CD4-positive, alpha-beta memory T cell (primary cell): ENCODE measurements around the gene GPR18. TPM values are rescaled to one million over a fixed set of nuclear protein-coding genes. Genes with fewer than 3 reads are reported as not detected.

ENCODE experiments used
- CTCF ChIA-PET: fragments of 350-600 bp; sonication (Branson Sonifier 250); formaldehyde crosslinking; loops from one replicate; lab custom pipeline; 2021; ENCODE audit warnings: inconsistent platforms; ENCODE audit not compliant: partially characterized antibody; lab: Charles Lee
- POLR2A ChIA-PET: fragments of 350-600 bp; sonication (Branson Sonifier 250); formaldehyde crosslinking; loops from one replicate; lab custom pipeline; 2021; ENCODE audit not compliant: partially characterized antibody; lab: Charles Lee
- DNase-seq, 5 donors: peaks; one replicate each; pipeline versions ENCODE4 v3.0.0 to v3.0.0-alpha.2; 2020 to 2022; ENCODE audit warnings: mixed read lengths in 1 of 5
- H3K27ac ChIP-seq: one replicate; pipeline ENCODE4 v1.7.0; 2013; ENCODE audit warnings: low read depth, low read length
- H3K27me3 ChIP-seq: 2 replicates; pipeline ENCODE4 v1.7.0; 2013; ENCODE audit warnings: mild to moderate bottlenecking, low read length, moderate library complexity; ENCODE audit not compliant: insufficient read depth
- H3K36me3 ChIP-seq: 2 replicates; pipeline ENCODE4 v1.7.0; 2013; ENCODE audit warnings: mild to moderate bottlenecking, low read length, moderate library complexity; ENCODE audit not compliant: insufficient read depth
- H3K4me1 ChIP-seq: 2 replicates; pipeline ENCODE4 v1.7.0; 2013; ENCODE audit warnings: mild to moderate bottlenecking, low read length, moderate library complexity; ENCODE audit not compliant: insufficient read depth
- H3K4me3 ChIP-seq, 2 donors: one replicate each; pipeline ENCODE4 v1.7.0; 2013; ENCODE audit warnings: low read length in 2 of 2, mild to moderate bottlenecking in 1 of 2
- H3K9me3 ChIP-seq, 2 donors: one replicate each; pipeline ENCODE4 v1.7.0; 2013; ENCODE audit warnings: low read length in 2 of 2, control low read depth in 1 of 2; ENCODE audit not compliant: control insufficient read depth in 1 of 2
- H3K27ac Mint-ChIP-seq, 7 donors: one replicate each; pipeline ENCODE4 v1.8.0; 2020 to 2021; ENCODE audit warnings: mixed read lengths in 7 of 7, mild to moderate bottlenecking in 6 of 7, inconsistent platforms in 3 of 7, moderate library complexity in 3 of 7
- H3K27me3 Mint-ChIP-seq, 2 donors: one replicate each; pipeline ENCODE4 v1.8.0; 2020 to 2021; ENCODE audit warnings: mixed read lengths in 2 of 2
- H3K36me3 Mint-ChIP-seq, 2 donors: one replicate each; pipeline ENCODE4 v1.8.0; 2020 to 2021; ENCODE audit warnings: mixed read lengths in 2 of 2, inconsistent platforms in 1 of 2, mild to moderate bottlenecking in 1 of 2
- H3K4me1 Mint-ChIP-seq, 4 donors: one replicate each; pipeline ENCODE4 v1.8.0; 2020 to 2021; ENCODE audit warnings: mixed read lengths in 4 of 4, mild to moderate bottlenecking in 1 of 4
- H3K4me3 Mint-ChIP-seq, 8 donors: one replicate each; pipeline ENCODE4 v1.8.0; 2020 to 2021; ENCODE audit warnings: mixed read lengths in 8 of 8, mild to moderate bottlenecking in 7 of 8, moderate library complexity in 6 of 8, inconsistent platforms in 3 of 8
- H3K9me3 Mint-ChIP-seq, 8 donors: one replicate each; pipeline ENCODE4 v1.8.0; 2020 to 2021; ENCODE audit warnings: mixed read lengths in 8 of 8, mild to moderate bottlenecking in 5 of 8, inconsistent platforms in 3 of 8, moderate library complexity in 1 of 8
- intact Hi-C: fragments of 100-400 bp; cut with micrococcal nuclease; formaldehyde crosslinking; loops from one replicate; pipeline ENCODE4 v1.15.1; 2023
- polyA plus RNA-seq, 2 donors: library from polyadenylated mRNA; unstranded; fragments of 300-500 nt; fragmentation: Illumina TruSeq; gene quantifications; one replicate each; pipeline ENCODE4 v1.2.3, GENCODE V29; 2021
- total RNA-seq, 2 experiments: library from RNA; stranded (reverse); gene quantifications; one replicate each; pipeline ENCODE4 v1.2.3, GENCODE V29; 2021

Gene GPR18
- total RNA-seq = 10 to 100 TPM; 21.5 to 22.8 TPM
- 10 to 100 TPM; 23.1 to 29.5 TPM for polyA plus RNA-seq

- Mint-ChIP-seq H3K9me3 (peaks cover 0 to 2% (median 0%) of the 10 kb centered on the region in 8 donors), H3K27ac (peak within 1 kb of the TSS; percentile 84 to 96 (median 94)), H3K36me3 (peaks cover 20 to 42% of the 10 kb centered on the region in 2 donors), H3K4me1 (peaks cover 47 to 85% (median 59%) of the 10 kb centered on the region in 4 donors), H3K4me3 (peak within 1 kb of the TSS; percentile 89 to 98 (median 94)), H3K27me3 (no peaks in the 10 kb centered on the region)
- peak within 1 kb of the TSS; percentile 52 to 67 for H3K4me3 ChIP-seq
- CTCF ChIA-PET = interaction anchor here (0.8 to 5.1 kb wide), 12 partner anchors 8 to 243 kb away, joined by 3 to 77 read pairs (median 7); partner anchors contain the start of genes TM9SF2 and UBAC2
- intact Hi-C loops = loop anchor here (5.0 kb wide), 1 partner anchor 171 kb away; no protein-coding TSS in a partner anchor
- H3K27ac ChIP-seq = peak within 1 kb of the TSS; percentile 60
- H3K9me3 ChIP-seq = no peaks in the 10 kb centered on the region
- H3K4me1 ChIP-seq = peaks cover 55% of the 10 kb centered on the region
- H3K36me3 ChIP-seq = peaks cover 11% of the 10 kb centered on the region
- DNase-seq = peak; percentile 50 to 69 (median 62)
- no peaks in the 10 kb centered on the region for H3K27me3 ChIP-seq
- POLR2A ChIA-PET = interaction anchor here (0.6 to 4.7 kb wide), 29 partner anchors 8 to 238 kb away, joined by 3 to 152 read pairs (median 4); partner anchors contain the start of genes GPR183 and UBAC2
These were observed at the start of gene GPR18 for GRCh38 chr13:99258210-99258860. TSS of gene GPR18 (minus strand) at chr13:99258379. CDS start at chr13:99255872, 2,507 bp downstream.

- peak overlapping the region; percentile 88 to 100 (median 99) for H3K4me3 Mint-ChIP-seq
- no peaks in the 10 kb centered on the region for H3K9me3 Mint-ChIP-seq
- peak overlapping the region; percentile 88 to 99 (median 96) for H3K27ac Mint-ChIP-seq
- H3K27me3 Mint-ChIP-seq = no peaks in the 10 kb centered on the region
- H3K27ac ChIP-seq = peak overlapping the region; percentile 77
- intact Hi-C loops = loop anchor here (1.0 to 5.0 kb wide), 7 partner anchors 16 to 105 kb away; partner anchors contain the start of gene UBAC2
- peaks cover 6% of the 10 kb centered on the region for H3K36me3 ChIP-seq
- peaks cover 48 to 82% (median 58%) of the 10 kb centered on the region in 4 donors for H3K4me1 Mint-ChIP-seq
- peak in 2 of 5 donors; percentile 49 to 83 for DNase-seq
- peak overlapping the region; percentile 47 to 78 for H3K4me3 ChIP-seq
- ChIA-PET POLR2A (interaction anchor here (0.6 to 19.6 kb wide), 21 partner anchors 8 to 128 kb away, joined by 3 to 929 read pairs (median 77); partner anchors contain the start of gene GPR18), CTCF (interaction anchor here (0.9 to 14.1 kb wide), 7 partner anchors 28 to 127 kb away, joined by 3 to 217 read pairs (median 32); no protein-coding TSS in a partner anchor)
- peaks cover 44 to 47% of the 10 kb centered on the region in 2 donors for H3K36me3 Mint-ChIP-seq
- no peaks in the 10 kb centered on the region for H3K27me3 ChIP-seq
- no peaks in the 10 kb centered on the region for H3K9me3 ChIP-seq
- peaks cover 71% of the 10 kb centered on the region for H3K4me1 ChIP-seq
These were observed 49.6 kb upstream of the GPR18 start for GRCh38 chr13:99307648-99308339.

- H3K27me3 ChIP-seq = no peaks in the 10 kb centered on the region
- H3K4me1 Mint-ChIP-seq = peaks cover 44 to 82% (median 57%) of the 10 kb centered on the region in 4 donors
- no peaks in the 10 kb centered on the region for H3K9me3 Mint-ChIP-seq
- H3K4me3 ChIP-seq = peak within 1 kb of the TSS; percentile 78 to 80
- peak within 1 kb of the TSS; percentile 88 to 100 (median 99) for H3K4me3 Mint-ChIP-seq
- no peaks in the 10 kb centered on the region for H3K27me3 Mint-ChIP-seq
- H3K36me3 Mint-ChIP-seq = peaks cover 47 to 53% of the 10 kb centered on the region in 2 donors
- peak; percentile 69 to 85 (median 81) for DNase-seq
- ChIA-PET CTCF (interaction anchor here (0.9 to 14.1 kb wide), 10 partner anchors 10 to 128 kb away, joined by 3 to 217 read pairs (median 9); no protein-coding TSS in a partner anchor), POLR2A (interaction anchor here (0.6 to 19.6 kb wide), 23 partner anchors 8 to 128 kb away, joined by 3 to 929 read pairs (median 33); partner anchors contain the start of genes GPR18 and UBAC2)
- intact Hi-C loops = loop anchor here (1.0 to 5.0 kb wide), 7 partner anchors 16 to 105 kb away; partner anchors contain the start of gene UBAC2
- H3K4me1 ChIP-seq = peaks cover 71% of the 10 kb centered on the region
- peak within 1 kb of the TSS; percentile 88 to 99 (median 96) for H3K27ac Mint-ChIP-seq
- H3K27ac ChIP-seq = peak within 1 kb of the TSS; percentile 77
- H3K9me3 ChIP-seq = no peaks in the 10 kb centered on the region
- peaks cover 6% of the 10 kb centered on the region for H3K36me3 ChIP-seq
These were observed 49.1 kb upstream of the GPR18 start, which contains the start of gene GPR183 for GRCh38 chr13:99307247-99307646. TSS of gene GPR183 (minus strand) at chr13:99307399. CDS start at chr13:99296145, 11,254 bp downstream.

- Mint-ChIP-seq H3K4me3 (peak overlapping the region; percentile 88 to 100 (median 99)), H3K27ac (peak overlapping the region; percentile 88 to 99 (median 96)), H3K27me3 (no peaks in the 10 kb centered on the region), H3K4me1 (peaks cover 40 to 77% (median 50%) of the 10 kb centered on the region in 4 donors), H3K36me3 (peaks cover 51 to 61% of the 10 kb centered on the region in 2 donors), H3K9me3 (no peaks in the 10 kb centered on the region)
- intact Hi-C loops = loop anchor here (2.0 to 5.0 kb wide), 3 partner anchors 23 to 103 kb away; partner anchors contain the start of gene UBAC2
- H3K27me3 ChIP-seq = no peaks in the 10 kb centered on the region
- H3K27ac ChIP-seq = peak overlapping the region; percentile 77
- ChIA-PET POLR2A (interaction anchor here (0.6 to 19.6 kb wide), 23 partner anchors 7 to 241 kb away, joined by 3 to 929 read pairs (median 33); partner anchors contain the start of genes TM9SF2 and UBAC2), CTCF (interaction anchor here (0.8 to 14.1 kb wide), 13 partner anchors 8 to 130 kb away, joined by 3 to 217 read pairs (median 8); no protein-coding TSS in a partner anchor)
- H3K4me1 ChIP-seq = peaks cover 71% of the 10 kb centered on the region
- no peaks in the 10 kb centered on the region for H3K9me3 ChIP-seq
- H3K36me3 ChIP-seq = peaks cover 6% of the 10 kb centered on the region
- no peak for DNase-seq
- H3K4me3 ChIP-seq = peak overlapping the region; percentile 78 to 80
These were observed 47.4 kb upstream of the GPR18 start for GRCh38 chr13:99305566-99305965.

- Mint-ChIP-seq H3K9me3 (no peaks in the 10 kb centered on the region), H3K27me3 (no peaks in the 10 kb centered on the region), H3K36me3 (peaks cover 55 to 65% of the 10 kb centered on the region in 2 donors), H3K4me3 (peak overlapping the region; percentile 88 to 100 (median 99)), H3K27ac (peak overlapping the region; percentile 88 to 99 (median 96)), H3K4me1 (peaks cover 42 to 77% (median 51%) of the 10 kb centered on the region in 4 donors)
- intact Hi-C loops = loop anchor here (2.0 to 5.0 kb wide), 3 partner anchors 22 to 103 kb away; partner anchors contain the start of gene UBAC2
- H3K27me3 ChIP-seq = no peaks in the 10 kb centered on the region
- H3K4me3 ChIP-seq = peak overlapping the region; percentile 78 to 80
- peaks cover 71% of the 10 kb centered on the region for H3K4me1 ChIP-seq
- POLR2A ChIA-PET = interaction anchor here (0.6 to 19.6 kb wide), 23 partner anchors 7 to 240 kb away, joined by 3 to 929 read pairs (median 33); partner anchors contain the start of genes GPR18, TM9SF2 and UBAC2
- H3K9me3 ChIP-seq = no peaks in the 10 kb centered on the region
- H3K36me3 ChIP-seq = peaks cover 8% of the 10 kb centered on the region
- H3K27ac ChIP-seq = peak overlapping the region; percentile 77
- no peak for DNase-seq
- CTCF ChIA-PET = interaction anchor here (1.0 to 14.1 kb wide), 11 partner anchors 8 to 130 kb away, joined by 3 to 217 read pairs (median 10); no protein-coding TSS in a partner anchor
These were observed 47.0 kb upstream of the GPR18 start for GRCh38 chr13:99305158-99305557.

GRCh38 chr13:99304541-99304940 lies 46.4 kb upstream of the GPR18 start:
- peaks cover 71% of the 10 kb centered on the region for H3K4me1 ChIP-seq
- no peaks in the 10 kb centered on the region for H3K27me3 ChIP-seq
- peak overlapping the region; percentile 78 to 80 for H3K4me3 ChIP-seq
- Mint-ChIP-seq H3K27ac (peak overlapping the region; percentile 88 to 99 (median 96)), H3K4me1 (peaks cover 43 to 77% (median 52%) of the 10 kb centered on the region in 4 donors), H3K4me3 (peak overlapping the region; percentile 88 to 100 (median 99)), H3K27me3 (no peaks in the 10 kb centered on the region), H3K36me3 (peaks cover 55 to 71% of the 10 kb centered on the region in 2 donors), H3K9me3 (no peaks in the 10 kb centered on the region)
- ChIA-PET CTCF (interaction anchor here (0.8 to 14.1 kb wide), 15 partner anchors 10 to 131 kb away, joined by 3 to 217 read pairs (median 10); no protein-coding TSS in a partner anchor), POLR2A (interaction anchor here (0.6 to 19.6 kb wide), 21 partner anchors 6 to 827 kb away, joined by 3 to 929 read pairs (median 77); partner anchors contain the start of genes GPR18, TM9SF2 and UBAC2)
- intact Hi-C loops = loop anchor here (1.0 to 2.0 kb wide), 3 partner anchors 8 to 77 kb away; no protein-coding TSS in a partner anchor
- H3K27ac ChIP-seq = peak overlapping the region; percentile 77
- DNase-seq = peak in 1 of 5 donors; percentile 40
- peaks cover 11% of the 10 kb centered on the region for H3K36me3 ChIP-seq
- no peaks in the 10 kb centered on the region for H3K9me3 ChIP-seq
